HG03280 (cell line): Measurements from ENCODE around the gene ESPN.

Source experiments
- ATAC-seq: cut with Tn5 transposase; IDR thresholded peaks from one replicate; pipeline ENCODE4 v1.9.1; 2021; ENCODE audit warnings: mild to moderate bottlenecking, moderate library complexity; ENCODE audit not compliant: unreplicated experiment

Gene ESPN

GRCh38 chr1:6463120-6463412 lies 38.5 kb downstream of the ESPN start:
- ATAC-seq: no peak

- ATAC-seq: no peak
Observed at GRCh38 chr1:6464514-6464836, 39.9 kb downstream of the ESPN start.

- ATAC-seq: no peak
Observed at GRCh38 chr1:6464915-6465314, 40.3 kb downstream of the ESPN start.

- no peak for ATAC-seq
Observed at GRCh38 chr1:6465461-6466005, 41.0 kb downstream of the ESPN start.

GRCh38 chr1:6466023-6466422 lies 41.4 kb downstream of the ESPN start, which contains the start of gene TNFRSF25:
TSS of gene TNFRSF25 (minus strand) at chr1:6466173. CDS start at chr1:6466107, 66 bp downstream.
- no peak for ATAC-seq

- no peak for ATAC-seq
Observed at GRCh38 chr1:6466751-6467150, 42.2 kb downstream of the ESPN start.

- ATAC-seq: no peak
Observed at GRCh38 chr1:6467224-6467623, 42.6 kb downstream of the ESPN start.

- ATAC-seq: no peak
Observed at GRCh38 chr1:6467744-6468688, 43.4 kb downstream of the ESPN start.

GRCh38 chr1:6468729-6469461 lies 44.3 kb downstream of the ESPN start:
- no peak for ATAC-seq

- no peak for ATAC-seq
Observed at GRCh38 chr1:6470132-6471085, 45.8 kb downstream of the ESPN start.

- no peak for ATAC-seq
Observed at GRCh38 chr1:6471086-6471969, 46.8 kb downstream of the ESPN start.

- no peak for ATAC-seq
Observed at GRCh38 chr1:6471970-6472368, 47.4 kb downstream of the ESPN start.

- no peak for ATAC-seq
Observed at GRCh38 chr1:6472391-6472790, 47.8 kb downstream of the ESPN start.

- ATAC-seq: no peak
Observed at GRCh38 chr1:6473156-6473555, 48.6 kb downstream of the ESPN start.

- no peak for ATAC-seq
Observed at GRCh38 chr1:6473974-6474814, 49.6 kb downstream of the ESPN start.

- no peak for ATAC-seq
Observed at GRCh38 chr1:6474815-6475282, 50.3 kb downstream of the ESPN start.

- ATAC-seq: peak; percentile 80
Observed at GRCh38 chr1:6475381-6476133, 51.0 kb downstream of the ESPN start.

- ATAC-seq: no peak
Observed at GRCh38 chr1:6476483-6476882, 51.9 kb downstream of the ESPN start.
